Skeletal muscle tissue (tissue), 5 donors: ENCODE data around the gene LTC4S. TPM values are rescaled to one million over a fixed set of nuclear protein-coding genes. Genes with fewer than 3 reads are reported as not detected.

Experiments used
- H3K27ac ChIP-seq: one replicate; pipeline ENCODE4 v1.7.0; 2013; ENCODE audit warnings: mild to moderate bottlenecking, low read depth, low read length, inconsistent platforms
- H3K27me3 ChIP-seq, 3 donors: one replicate each; pipeline ENCODE4 v1.7.0; 2013; ENCODE audit warnings: low read length in 3 of 3; ENCODE audit not compliant: control insufficient read depth in 3 of 3, insufficient read depth in 3 of 3
- H3K36me3 ChIP-seq, 3 donors: one replicate each; pipeline ENCODE4 v1.7.0; 2013; ENCODE audit warnings: low read length in 3 of 3; ENCODE audit not compliant: control insufficient read depth in 3 of 3, insufficient read depth in 3 of 3
- H3K4me1 ChIP-seq, 3 donors: one replicate each; pipeline ENCODE4 v1.7.0; 2013; ENCODE audit warnings: low read length in 3 of 3, mild to moderate bottlenecking in 3 of 3; ENCODE audit not compliant: control insufficient read depth in 3 of 3, insufficient read depth in 3 of 3
- H3K4me3 ChIP-seq, 3 donors: one replicate each; pipeline ENCODE4 v1.7.0; 2013; ENCODE audit warnings: low read length in 3 of 3
- H3K9ac ChIP-seq, 3 donors: one replicate each; pipeline ENCODE4 v1.7.0; 2013; ENCODE audit warnings: low read length in 3 of 3, mild to moderate bottlenecking in 3 of 3, moderate library complexity in 2 of 3, low read depth in 1 of 3
- H3K9me3 ChIP-seq, 3 donors: one replicate each; pipeline ENCODE4 v1.7.0; 2013; ENCODE audit warnings: low read length in 3 of 3; ENCODE audit not compliant: control insufficient read depth in 3 of 3
- small RNA-seq: library from RNA; depleted of rRNA; stranded (forward); fragments of <200 nt; gene quantifications from one replicate; pipeline ENCODE3, GENCODE V24; 2014
- total RNA-seq: library from RNA; depleted of rRNA; stranded (reverse); fragments of >200 nt; gene quantifications from one replicate; pipeline ENCODE4 v1.2.3, GENCODE V29; 2014
- donor health status: Osteomylitis.

The LTC4S gene
- total RNA-seq, 1 donor from 2014 or later: 3.7 TPM

DNA sequence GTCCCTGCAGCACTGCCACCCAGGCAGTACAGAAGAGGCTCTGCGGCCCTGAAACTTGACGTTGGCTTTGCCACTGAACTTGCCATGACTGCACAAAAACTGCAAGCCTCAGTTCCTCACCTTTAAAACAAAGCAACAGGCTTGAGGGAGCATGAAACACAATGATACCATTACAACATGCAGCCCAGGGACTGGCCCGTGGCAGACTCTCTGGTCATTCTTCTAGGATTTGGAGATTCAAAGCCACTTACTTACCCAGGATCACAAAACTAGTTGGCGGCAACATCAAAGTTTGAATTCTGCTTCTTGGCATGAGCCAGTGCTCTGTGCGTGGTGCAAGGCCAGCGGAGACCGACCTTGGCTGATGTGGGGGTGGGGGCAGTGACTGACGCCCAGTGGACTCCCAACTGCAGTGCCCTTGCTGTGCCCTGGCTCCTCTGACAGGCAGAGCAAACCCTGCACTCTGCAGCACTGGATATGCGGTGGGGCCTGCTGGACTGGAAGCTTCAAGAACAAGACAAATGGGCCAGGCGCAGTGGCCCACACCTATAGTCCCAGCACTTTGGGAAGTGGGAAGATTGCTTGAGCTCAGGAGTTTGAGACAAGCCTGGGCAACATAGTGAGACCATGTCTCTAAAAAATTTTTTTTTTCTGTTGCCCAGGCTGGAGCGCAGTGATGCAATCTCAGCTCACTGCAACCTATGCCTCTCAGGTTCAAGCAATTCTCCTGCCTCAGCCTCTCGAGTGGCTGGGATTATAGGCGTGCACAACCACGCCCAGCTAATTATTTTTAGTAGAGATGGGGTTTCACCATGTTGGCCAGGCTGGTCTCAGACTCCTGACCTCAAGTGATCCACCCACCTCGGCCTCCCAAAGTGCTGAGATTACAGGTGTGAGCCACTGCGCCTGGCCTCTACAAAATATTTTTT lies 45.8 kb downstream of the LTC4S start:
- Histone ChIP-seq H3K4me3 (peak overlapping the region in 2 of 3 donors; percentile 19 to 41), H3K9ac (peak overlapping the region; percentile 32 to 77 (median 57)), H3K9me3 (no peaks in the 10 kb centered on the region), H3K27ac (peak overlapping the region; percentile 62), H3K4me1 (peaks cover 17 to 55% (median 44%) of the 10 kb centered on the region in 3 donors), H3K36me3 (peaks cover 37 to 48% (median 46%) of the 10 kb centered on the region in 3 donors), H3K27me3 (no peaks in the 10 kb centered on the region)

DNA sequence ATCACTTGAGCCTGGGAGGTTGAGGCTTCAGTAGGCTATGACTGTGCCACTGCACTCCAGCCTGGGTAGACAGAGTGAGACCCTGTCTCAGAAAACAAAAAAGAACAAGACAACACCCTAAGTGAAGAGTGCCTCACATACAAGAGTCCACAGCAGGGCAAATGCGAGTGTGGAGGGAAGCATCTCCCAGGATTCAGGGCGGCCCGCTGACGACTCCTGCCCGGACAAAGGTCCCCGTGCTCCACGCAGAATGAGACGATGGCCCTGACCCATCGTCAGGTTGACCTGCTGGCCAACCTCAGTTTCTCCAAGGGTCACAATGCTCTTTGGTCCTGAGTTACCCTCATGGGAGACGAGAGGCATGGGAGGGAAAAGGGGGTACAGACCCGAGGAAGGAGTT lies 46.5 kb downstream of the LTC4S start:
- peaks cover 17 to 55% (median 44%) of the 10 kb centered on the region in 3 donors for H3K4me1 ChIP-seq
- H3K9ac ChIP-seq: peak overlapping the region in 2 of 3 donors; percentile 42 to 57
- H3K36me3 ChIP-seq: peaks cover 37 to 49% (median 46%) of the 10 kb centered on the region in 3 donors
- H3K27me3 ChIP-seq: no peaks in the 10 kb centered on the region
- no peaks in the 10 kb centered on the region for H3K9me3 ChIP-seq
- H3K4me3 ChIP-seq: no peak overlapping the region
- peak overlapping the region; percentile 61 for H3K27ac ChIP-seq

DNA sequence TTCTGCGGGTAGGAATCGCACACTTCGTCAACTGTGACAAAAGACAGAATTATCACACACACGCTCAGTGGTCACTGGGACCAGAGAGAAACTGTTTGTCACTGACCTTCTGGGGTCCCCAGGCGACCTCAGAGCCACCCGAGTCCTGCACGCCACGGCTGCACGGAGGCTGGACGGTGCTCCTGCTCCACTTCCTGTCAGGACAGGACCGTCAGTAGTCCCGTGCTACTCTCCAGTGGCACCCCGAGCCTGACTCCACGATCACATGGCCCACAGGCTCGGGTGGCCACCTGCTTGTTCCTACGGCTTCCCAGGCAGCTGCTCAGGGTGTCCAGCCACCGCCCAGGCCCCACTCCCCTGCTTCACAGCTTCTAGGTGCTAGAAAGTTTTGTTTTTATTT lies 47.0 kb downstream of the LTC4S start:
- no peak overlapping the region for H3K4me3 ChIP-seq
- peaks cover 17 to 55% (median 44%) of the 10 kb centered on the region in 3 donors for H3K4me1 ChIP-seq
- peak overlapping the region; percentile 61 for H3K27ac ChIP-seq
- peaks cover 39 to 49% (median 47%) of the 10 kb centered on the region in 3 donors for H3K36me3 ChIP-seq
- H3K9me3 ChIP-seq: no peaks in the 10 kb centered on the region
- H3K9ac ChIP-seq: peak overlapping the region in 2 of 3 donors; percentile 42 to 45
- H3K27me3 ChIP-seq: no peaks in the 10 kb centered on the region

DNA sequence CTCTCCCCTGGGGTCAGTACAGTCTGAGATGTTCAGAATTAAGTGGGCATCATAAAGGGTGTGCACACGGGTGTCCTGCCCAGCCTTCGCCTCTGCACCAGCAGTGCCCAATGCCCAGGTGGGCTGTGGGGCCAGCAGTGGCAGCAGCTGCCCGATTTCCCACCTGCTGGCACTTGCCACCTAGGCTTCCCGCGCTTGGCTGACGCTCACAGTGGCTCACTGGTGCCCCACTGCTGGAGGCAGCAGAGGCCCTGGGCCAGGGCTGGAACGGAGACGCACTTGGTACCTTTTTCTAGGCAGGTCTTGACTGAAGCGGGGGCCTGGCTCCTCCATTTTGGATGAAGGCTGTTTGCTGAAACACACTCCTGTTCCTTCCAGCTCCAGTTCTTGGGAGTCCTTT lies 47.8 kb downstream of the LTC4S start:
- H3K9ac ChIP-seq: peak overlapping the region in 1 of 3 donors; percentile 33
- no peak overlapping the region for H3K27ac ChIP-seq
- H3K36me3 ChIP-seq: peaks cover 34 to 45% (median 40%) of the 10 kb centered on the region in 3 donors
- H3K4me3 ChIP-seq: no peak overlapping the region
- H3K4me1 ChIP-seq: peaks cover 17 to 47% (median 36%) of the 10 kb centered on the region in 3 donors
- H3K27me3 ChIP-seq: no peaks in the 10 kb centered on the region
- no peaks in the 10 kb centered on the region for H3K9me3 ChIP-seq

Small RNAs within 50 kb of the gene (small RNA-seq; reads per million reads assigned to genes)
- not detected for gene MIR1229

Other genes with a start within 250 kb of the LTC4S start
- gene RUFY1, start 243.4 kb upstream of the LTC4S start, total RNA-seq: 32.9 TPM
- gene HNRNPH1, start 170.3 kb upstream of the LTC4S start, total RNA-seq: 430 TPM
- not detected for gene CBY3, start 113.0 kb upstream of the LTC4S start, total RNA-seq
- gene CANX, start 95.0 kb upstream of the LTC4S start, total RNA-seq: 259 TPM
- gene MAML1, start 61.2 kb upstream of the LTC4S start, total RNA-seq: 7.8 TPM
- gene MGAT4B, start 12.9 kb downstream of the LTC4S start, total RNA-seq: 32.4 TPM
- gene SQSTM1, start 26.9 kb downstream of the LTC4S start, total RNA-seq: 54.8 TPM
- 21.4 TPM for gene MRNIP, start 64.8 kb downstream of the LTC4S start, total RNA-seq
- 32.9 TPM for gene TBC1D9B, start 113.9 kb downstream of the LTC4S start, total RNA-seq